Measurements from ENCODE around the gene CKS1B.

CKS1B gene

GRCh38 chr1:154962795-154963330 lies 11.6 kb upstream of the CKS1B start:
- Histone ChIP-seq H3K9me3 (ENCODE audit: insufficient read depth, low read length) (no peaks in the 10 kb centered on the region), H3K4me2 (ENCODE audit: low read length) (peak overlapping the region; percentile 95), H3K27ac (ENCODE audit: low read length) (peak overlapping the region; percentile 73; the same call in 1 of the 2 replicates), H3K79me2 (ENCODE audit: low read length) (peaks cover 31% of the 10 kb centered on the region), H3K36me3 (replicated peaks; ENCODE audit: low read depth, low read length) (peaks cover 33% of the 10 kb centered on the region), H2AFZ (ENCODE audit: low read depth, low read length) (no peak overlapping the region), H3K9ac (ENCODE audit: low read length) (peak overlapping the region; percentile 96), H3K4me1 (ENCODE audit: low read length) (peaks cover 22% of the 10 kb centered on the region), H4K20me1 (ENCODE audit: insufficient read depth, low read length) (peaks cover 7% of the 10 kb centered on the region; the same call in 1 of the 2 replicates), H3K4me3 (ENCODE audit: low read length) (peak overlapping the region; percentile 92), H3K27me3 (ENCODE audit: low read depth, low read length) (no peaks in the 10 kb centered on the region)
- TF ChIP-seq CTCF (IDR thresholded peaks at IDR 0.05; ENCODE audit: low read depth, low read length) (no peak), EZH2phosphoT487 (IDR thresholded peaks at IDR 0.05; ENCODE audit: low read depth) (no peak)

- no peaks in the 10 kb centered on the region for H3K27me3 ChIP-seq (ENCODE audit: low read depth, low read length)
- peaks cover 32% of the 10 kb centered on the region for H3K36me3 ChIP-seq (replicated peaks; ENCODE audit: low read depth, low read length)
- H4K20me1 ChIP-seq (ENCODE audit: insufficient read depth, low read length) = peaks cover 7% of the 10 kb centered on the region; the same call in 1 of the 2 replicates
- peaks cover 31% of the 10 kb centered on the region for H3K79me2 ChIP-seq (ENCODE audit: low read length)
- TF ChIP-seq EZH2phosphoT487 (IDR thresholded peaks at IDR 0.05; ENCODE audit: low read depth) (no peak), CTCF (IDR thresholded peaks at IDR 0.05; ENCODE audit: low read depth, low read length) (no peak)
- H3K9me3 ChIP-seq (ENCODE audit: insufficient read depth, low read length) = no peaks in the 10 kb centered on the region
- no peak overlapping the region for H3K27ac ChIP-seq (ENCODE audit: low read length)
- H2AFZ ChIP-seq (ENCODE audit: low read depth, low read length) = no peak overlapping the region
- H3K4me2 ChIP-seq (ENCODE audit: low read length) = no peak overlapping the region
- H3K4me1 ChIP-seq (ENCODE audit: low read length) = peaks cover 14% of the 10 kb centered on the region
- no peak overlapping the region for H3K4me3 ChIP-seq (ENCODE audit: low read length)
- no peak overlapping the region for H3K9ac ChIP-seq (ENCODE audit: low read length)
These were observed 10.8 kb upstream of the CKS1B start for GRCh38 chr1:154963643-154964042.

GRCh38 chr1:154964359-154964758 lies 10.1 kb upstream of the CKS1B start:
- H4K20me1 ChIP-seq (ENCODE audit: insufficient read depth, low read length) = peaks cover 7% of the 10 kb centered on the region; the same call in 1 of the 2 replicates
- H3K9me3 ChIP-seq (ENCODE audit: insufficient read depth, low read length) = no peaks in the 10 kb centered on the region
- peaks cover 29% of the 10 kb centered on the region for H3K79me2 ChIP-seq (ENCODE audit: low read length)
- no peak overlapping the region for H2AFZ ChIP-seq (ENCODE audit: low read depth, low read length)
- peaks cover 25% of the 10 kb centered on the region for H3K36me3 ChIP-seq (replicated peaks; ENCODE audit: low read depth, low read length)
- H3K27me3 ChIP-seq (ENCODE audit: low read depth, low read length) = no peaks in the 10 kb centered on the region
- H3K4me2 ChIP-seq (ENCODE audit: low read length) = no peak overlapping the region
- no peak overlapping the region for H3K27ac ChIP-seq (ENCODE audit: low read length)
- TF ChIP-seq CTCF (IDR thresholded peaks at IDR 0.05; ENCODE audit: low read depth, low read length) = no peak
- TF ChIP-seq EZH2phosphoT487 (IDR thresholded peaks at IDR 0.05; ENCODE audit: low read depth) = no peak
- H3K4me3 ChIP-seq (ENCODE audit: low read length) = no peak overlapping the region
- H3K9ac ChIP-seq (ENCODE audit: low read length) = no peak overlapping the region
- peaks cover 14% of the 10 kb centered on the region for H3K4me1 ChIP-seq (ENCODE audit: low read length)

GRCh38 chr1:154966111-154966510 lies 8.4 kb upstream of the CKS1B start:
- Histone ChIP-seq H4K20me1 (ENCODE audit: insufficient read depth, low read length) (no peaks in the 10 kb centered on the region), H3K4me1 (ENCODE audit: low read length) (peaks cover 16% of the 10 kb centered on the region), H3K27me3 (ENCODE audit: low read depth, low read length) (no peaks in the 10 kb centered on the region), H2AFZ (ENCODE audit: low read depth, low read length) (no peak overlapping the region), H3K27ac (ENCODE audit: low read length) (no peak overlapping the region), H3K9ac (ENCODE audit: low read length) (no peak overlapping the region), H3K4me2 (ENCODE audit: low read length) (no peak overlapping the region), H3K36me3 (replicated peaks; ENCODE audit: low read depth, low read length) (peaks cover 23% of the 10 kb centered on the region), H3K9me3 (ENCODE audit: insufficient read depth, low read length) (no peaks in the 10 kb centered on the region), H3K79me2 (ENCODE audit: low read length) (peaks cover 19% of the 10 kb centered on the region), H3K4me3 (ENCODE audit: low read length) (no peak overlapping the region)
- TF ChIP-seq EZH2phosphoT487 (IDR thresholded peaks at IDR 0.05; ENCODE audit: low read depth) (no peak), CTCF (IDR thresholded peaks at IDR 0.05; ENCODE audit: low read depth, low read length) (no peak)
